ENCODE data around the gene SIGMAR1. TPM values are rescaled to one million over a fixed set of nuclear protein-coding genes. Genes with fewer than 3 reads are reported as not detected.
A peak's percentile ranks its signal among the peaks of the same experiment; 100 is the strongest.

The SIGMAR1 gene
- total RNA-seq, 4 donors from 2014 or later: 73.4 to 90.3 (median 83.9) TPM

GRCh38 chr9:34620061-34620994, 17.3 kb downstream of the SIGMAR1 start, which contains the start of gene DCTN3:
Gene DCTN3, minus strand, starts transcription at chr9:34620495. Its CDS starts 31 bp downstream, at chr9:34620464.
- peak; percentile 98 for DNase-seq (ENCODE audit: extremely low spot score)
- peak within 1 kb of the TSS; percentile 79 to 97 (median 86) for H3K4me3 ChIP-seq
- 12% methylated on average over 17 of the region's 43 CpGs for WGBS
- H3K9me3 ChIP-seq: no peaks in the 10 kb centered on the region
- intact Hi-C loops (cut with DNase I): no loop called here
- TF ChIP-seq POLR2A (IDR thresholded peaks at IDR 0.05; ENCODE audit: low read depth) (no peak), CTCF (IDR thresholded peaks at IDR 0.05) (no peak), POLR2AphosphoS5 (IDR thresholded peaks at IDR 0.05) (peak; percentile 80 to 84), EP300 (IDR thresholded peaks at IDR 0.05) (no peak)
- peaks cover 0 to 38% (median 30%) of the 10 kb centered on the region in 4 donors for H3K27me3 ChIP-seq
- peaks cover 25 to 34% (median 33%) of the 10 kb centered on the region in 4 donors for H3K36me3 ChIP-seq
- peak within 1 kb of the TSS; percentile 50 to 75 (median 62) for H3K27ac ChIP-seq (replicated peaks in 1 of 4)
- peaks cover 24 to 42% (median 28%) of the 10 kb centered on the region in 4 donors for H3K4me1 ChIP-seq

GRCh38 chr9:34615132-34615531, 22.5 kb downstream of the SIGMAR1 start:
- peaks cover 29 to 45% (median 37%) of the 10 kb centered on the region in 4 donors for H3K4me1 ChIP-seq
- 86% methylated on average over 2 of the region's 2 CpGs for WGBS
- intact Hi-C loops (cut with DNase I): loop anchor here (2.0 kb wide), 1 partner anchor 20 kb away; no protein-coding TSS in a partner anchor
- no peaks in the 10 kb centered on the region for H3K27me3 ChIP-seq
- H3K36me3 ChIP-seq: peaks cover 26 to 55% (median 52%) of the 10 kb centered on the region in 4 donors
- H3K9me3 ChIP-seq: no peaks in the 10 kb centered on the region
- no peak for DNase-seq (ENCODE audit: extremely low spot score)
- H3K4me3 ChIP-seq: no peak overlapping the region
- TF ChIP-seq CTCF (IDR thresholded peaks at IDR 0.05) (no peak), POLR2AphosphoS5 (IDR thresholded peaks at IDR 0.05) (no peak), EP300 (IDR thresholded peaks at IDR 0.05) (no peak)
- no peak overlapping the region for H3K27ac ChIP-seq (replicated peaks in 1 of 4)

GRCh38 chr9:34612788-34613390, 24.7 kb downstream of the SIGMAR1 start:
- TF ChIP-seq EP300 (IDR thresholded peaks at IDR 0.05) (no peak), CTCF (IDR thresholded peaks at IDR 0.05) (peak; percentile 78 to 94 (median 83))
- no peaks in the 10 kb centered on the region for H3K9me3 ChIP-seq
- H3K27me3 ChIP-seq: no peaks in the 10 kb centered on the region
- H3K27ac ChIP-seq (replicated peaks in 1 of 4): peak overlapping the region; percentile 84 to 87 (median 85)
- DNase-seq (ENCODE audit: extremely low spot score): no peak
- intact Hi-C loops (cut with DNase I): loop anchor here (5.0 kb wide), 1 partner anchor 156 kb away; the partner anchor contains the start of genes DNAI1 and FAM219A
- H3K4me1 ChIP-seq: peaks cover 18 to 29% (median 27%) of the 10 kb centered on the region in 4 donors
- WGBS: 5% methylated on average over 15 of the region's 15 CpGs
- peaks cover 25 to 47% (median 45%) of the 10 kb centered on the region in 4 donors for H3K36me3 ChIP-seq
- peak overlapping the region; percentile 71 to 74 (median 72) for H3K4me3 ChIP-seq

GRCh38 chr9:34611811-34612787, 25.5 kb downstream of the SIGMAR1 start, which contains the start of gene RPP25L:
Gene RPP25L, minus strand, starts transcription at chr9:34612097. Its CDS starts 801 bp downstream, at chr9:34611296.
- 1% methylated on average over 42 of the region's 77 CpGs for WGBS
- Histone ChIP-seq H3K4me1 (peaks cover 18 to 29% (median 27%) of the 10 kb centered on the region in 4 donors), H3K9me3 (no peaks in the 10 kb centered on the region), H3K27ac (replicated peaks in 1 of 4) (peak within 1 kb of the TSS; percentile 84 to 87 (median 85)), H3K4me3 (peak within 1 kb of the TSS; percentile 71 to 74 (median 72)), H3K36me3 (peaks cover 18 to 39% (median 37%) of the 10 kb centered on the region in 4 donors), H3K27me3 (no peaks in the 10 kb centered on the region)
- intact Hi-C loops (cut with DNase I): loop anchor here (2.0 to 5.0 kb wide), 2 partner anchors 89 to 155 kb away; partner anchors contain the start of genes DNAI1 and FAM219A
- TF ChIP-seq CTCF (IDR thresholded peaks at IDR 0.05): no peak
- peak; percentile 61 for TF ChIP-seq POLR2A (IDR thresholded peaks at IDR 0.05; ENCODE audit: low read depth)
- peak; percentile 90 to 97 for TF ChIP-seq POLR2AphosphoS5 (IDR thresholded peaks at IDR 0.05)
- no peak for DNase-seq (ENCODE audit: extremely low spot score)
